RKO (cell line): ENCODE data around the gene COPS6.

Experiments
- DNase-seq: peaks from one replicate; pipeline ENCODE4 v3.0.0-alpha.2; 2016; ENCODE audit warnings: low spot score

COPS6 gene

DNA sequence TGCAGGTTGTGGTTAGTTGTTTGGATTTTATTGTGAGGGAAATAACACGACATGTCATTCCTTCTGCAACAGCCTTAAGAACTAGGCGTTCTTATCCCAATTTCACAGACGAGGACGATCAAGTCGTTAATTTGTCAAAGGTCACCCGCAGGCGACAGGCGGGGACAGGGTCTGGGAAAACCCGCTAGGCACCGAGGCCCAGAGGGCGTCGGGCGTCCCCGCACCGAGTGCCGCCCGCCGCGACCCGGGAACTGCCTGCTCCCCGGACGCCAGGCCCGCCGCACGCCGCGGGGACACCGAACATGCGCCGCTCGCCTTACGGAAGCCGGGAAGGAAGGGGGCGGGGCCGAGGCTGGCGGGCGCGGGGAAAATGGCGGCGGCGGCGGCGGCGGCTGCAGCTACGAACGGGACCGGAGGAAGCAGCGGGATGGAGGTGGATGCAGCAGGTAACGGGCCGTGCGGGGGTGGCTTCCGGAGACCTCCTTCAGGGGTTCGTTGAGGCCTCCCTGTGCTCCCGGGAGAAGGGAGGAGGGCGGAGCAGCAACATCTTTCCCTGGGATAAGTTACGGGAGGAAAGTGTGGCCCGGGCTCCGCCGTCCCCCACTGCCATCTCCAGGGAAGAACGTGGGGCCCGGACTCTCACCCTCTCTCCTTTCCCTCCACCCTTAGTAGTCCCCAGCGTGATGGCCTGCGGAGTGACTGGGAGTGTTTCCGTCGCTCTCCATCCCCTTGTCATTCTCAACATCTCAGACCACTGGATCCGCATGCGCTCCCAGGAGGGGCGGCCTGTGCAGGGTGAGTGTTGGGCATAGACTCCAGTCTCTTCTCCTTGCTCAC is at the start of gene COPS6:
COPS6 (plus strand) TSS at position 349 of the 837 bp plus-strand sequence; CDS start at position 371, 22 bp downstream.
- DNase-seq = peak; percentile 83

GRCh38 chr7:100040575-100040974 is 48.2 kb upstream of the COPS6 start:
- no peak for DNase-seq

- no peak for DNase-seq
Measured at GRCh38 chr7:100044718-100045117, 44.1 kb upstream of the COPS6 start.

GRCh38 chr7:100048680-100049079 is 40.1 kb upstream of the COPS6 start:
- DNase-seq = no peak

DNA sequence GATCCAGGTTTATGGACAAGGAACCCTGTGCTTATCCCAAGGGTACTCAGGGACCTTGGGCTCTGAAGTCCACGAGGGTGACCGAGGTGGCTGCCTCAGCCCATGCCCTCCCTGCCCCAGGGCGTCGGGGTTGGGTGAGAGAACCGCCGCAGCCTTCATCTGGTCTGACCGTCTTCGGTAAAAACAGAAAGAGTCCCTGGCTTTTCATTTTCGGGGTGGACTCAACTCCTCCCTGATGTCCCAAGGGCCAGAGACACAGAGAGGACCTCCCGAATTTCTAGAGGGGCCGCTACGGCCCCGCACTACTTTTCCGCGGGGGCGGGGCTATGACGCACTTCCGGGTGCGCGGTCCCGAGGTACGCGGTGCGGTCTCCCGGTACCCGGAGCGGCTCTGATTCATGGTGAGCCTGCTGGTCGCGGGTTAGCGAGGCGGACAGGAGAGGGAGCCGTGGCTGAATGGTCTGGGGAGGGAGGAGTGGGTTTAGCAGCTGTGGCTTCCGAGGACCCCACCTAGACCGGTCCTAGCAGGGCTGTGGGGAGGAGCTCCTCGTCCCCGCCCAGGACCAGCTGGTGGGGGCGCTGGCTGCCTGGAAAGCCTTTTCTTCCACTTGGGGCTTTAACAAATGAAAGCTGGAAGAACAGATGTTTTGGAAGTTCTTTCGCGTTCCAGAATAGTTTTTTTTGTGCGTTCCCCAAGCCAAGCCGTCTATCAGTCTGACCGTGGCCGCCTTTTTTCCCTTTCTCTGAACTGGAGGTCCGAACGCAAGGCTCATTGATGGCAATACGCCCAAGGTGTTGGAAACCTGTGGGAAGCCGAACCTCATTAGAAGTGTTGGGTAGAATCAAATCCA is 39.1 kb upstream of the COPS6 start, which contains the start of gene ZSCAN21:
ZSCAN21 (plus strand) TSS at position 334 of the 851 bp plus-strand sequence. CDS start 7,233 bp downstream, outside the sequence.
- DNase-seq = peak; percentile 92

DNA sequence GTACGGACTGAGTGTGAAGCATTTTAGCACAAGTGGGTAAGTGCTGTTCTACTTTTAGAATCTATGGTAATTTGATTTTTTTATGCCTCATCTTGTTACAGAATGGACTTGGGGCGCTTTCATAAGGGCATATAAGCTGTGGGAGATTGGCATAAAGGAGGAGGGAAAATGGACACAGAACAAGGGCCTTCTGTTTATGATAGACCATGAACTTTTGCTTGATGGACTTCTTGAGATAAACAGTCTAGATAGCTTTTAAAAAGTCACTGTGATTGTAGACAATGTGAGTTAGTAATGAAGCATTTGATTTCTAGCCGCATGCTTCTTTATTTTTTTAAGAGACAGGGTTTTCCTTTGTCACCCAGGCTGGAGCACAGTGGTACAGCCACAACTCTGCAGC is 37.2 kb upstream of the COPS6 start:
- no peak for DNase-seq

GRCh38 chr7:100053215-100053614 is 35.6 kb upstream of the COPS6 start:
- peak; percentile 96 for DNase-seq

- no peak for DNase-seq
Measured at GRCh38 chr7:100057006-100057405, 31.8 kb upstream of the COPS6 start.

- DNase-seq = no peak
Measured at GRCh38 chr7:100059251-100059739, 29.5 kb upstream of the COPS6 start.

DNA sequence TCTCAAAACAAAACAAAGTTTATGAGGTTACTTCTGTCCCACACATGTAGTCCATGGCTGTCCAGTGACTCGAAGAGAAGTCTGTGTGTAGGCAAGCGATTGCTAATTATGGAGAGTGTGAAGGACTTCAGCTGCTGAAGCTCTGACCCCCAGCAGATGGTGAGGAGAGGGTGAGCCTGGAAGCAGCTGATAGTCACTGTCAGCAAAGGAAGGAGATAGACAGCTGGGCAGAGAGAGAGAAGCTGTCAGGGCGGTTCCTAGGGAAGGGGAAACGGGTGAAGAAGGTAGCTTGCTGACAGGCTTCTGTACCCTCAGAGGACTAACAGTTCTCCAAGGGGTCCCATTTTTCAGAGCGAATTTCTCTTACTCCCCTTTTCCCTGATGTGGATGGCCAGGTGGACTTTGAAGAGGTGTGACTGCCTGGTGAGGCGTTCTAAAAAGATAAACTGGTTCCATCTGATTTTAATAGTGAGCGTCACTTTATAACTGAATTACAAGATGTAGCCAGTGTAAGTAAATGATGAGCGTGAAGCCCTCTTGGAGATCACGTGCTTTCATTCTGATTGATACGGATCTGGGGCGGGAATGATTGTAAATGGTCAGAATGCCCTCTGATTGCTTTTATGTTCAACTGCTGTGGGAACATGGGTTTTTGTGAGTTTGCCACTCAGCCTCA is 27.1 kb upstream of the COPS6 start:
- no peak for DNase-seq

- DNase-seq = no peak
Measured at GRCh38 chr7:100063376-100063775, 25.4 kb upstream of the COPS6 start.

DNA sequence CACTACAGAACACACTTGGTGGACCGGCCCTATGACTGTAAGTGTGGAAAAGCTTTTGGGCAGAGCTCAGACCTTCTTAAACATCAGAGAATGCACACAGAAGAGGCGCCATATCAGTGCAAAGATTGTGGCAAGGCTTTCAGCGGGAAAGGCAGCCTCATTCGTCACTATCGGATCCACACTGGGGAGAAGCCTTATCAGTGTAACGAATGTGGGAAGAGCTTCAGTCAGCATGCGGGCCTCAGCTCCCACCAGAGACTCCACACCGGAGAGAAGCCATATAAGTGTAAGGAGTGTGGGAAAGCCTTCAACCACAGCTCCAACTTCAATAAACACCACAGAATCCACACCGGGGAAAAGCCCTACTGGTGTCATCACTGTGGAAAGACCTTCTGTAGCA is 24.6 kb upstream of the COPS6 start:
- DNase-seq = no peak

GRCh38 chr7:100065452-100066186 is 23.1 kb upstream of the COPS6 start:
- DNase-seq = no peak

GRCh38 chr7:100066953-100067352 is 21.8 kb upstream of the COPS6 start:
- no peak for DNase-seq

GRCh38 chr7:100069991-100070390 is 18.8 kb upstream of the COPS6 start:
- DNase-seq = no peak

DNA sequence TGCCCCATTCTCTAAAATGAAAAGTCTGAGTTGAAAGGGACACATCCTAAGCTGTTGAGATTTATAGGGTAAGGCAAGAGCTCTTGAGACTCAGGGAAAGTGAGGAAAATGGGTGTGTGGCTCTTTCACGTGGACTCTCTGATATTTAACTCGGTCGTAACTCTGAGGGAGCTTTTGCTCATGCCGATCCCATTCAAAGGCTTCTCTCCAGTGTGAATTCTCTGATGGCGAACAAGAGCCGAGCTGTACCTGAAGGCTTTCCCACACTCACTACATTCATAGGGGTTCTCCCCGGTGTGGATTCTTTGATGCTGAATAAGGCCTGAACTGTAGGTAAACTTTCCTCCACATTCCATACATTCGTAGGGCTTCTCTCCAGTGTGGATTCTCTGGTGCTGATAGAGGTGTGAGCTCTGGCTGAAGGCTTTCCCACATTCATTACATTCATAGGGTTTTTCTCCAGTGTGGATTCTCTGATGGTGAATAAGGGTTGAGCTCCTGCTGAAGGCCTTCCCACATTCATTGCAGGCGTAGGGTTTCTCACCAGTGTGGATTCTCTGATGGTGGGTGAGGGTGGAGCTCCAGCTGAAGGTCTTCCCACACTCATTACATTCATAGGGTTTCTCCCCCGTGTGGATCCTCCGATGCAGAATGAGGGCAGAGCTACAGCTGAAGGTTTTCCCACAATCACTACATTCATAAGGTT is 17.6 kb upstream of the COPS6 start:
- DNase-seq = no peak

- no peak for DNase-seq
Measured at GRCh38 chr7:100072462-100072861, 16.3 kb upstream of the COPS6 start.

GRCh38 chr7:100074841-100075240 is 13.9 kb upstream of the COPS6 start:
- DNase-seq = no peak

GRCh38 chr7:100075418-100075817 is 13.4 kb upstream of the COPS6 start:
- DNase-seq = no peak

GRCh38 chr7:100077205-100077604 is 11.6 kb upstream of the COPS6 start:
- no peak for DNase-seq

- DNase-seq = no peak
Measured at GRCh38 chr7:100079024-100079560, 9.7 kb upstream of the COPS6 start.
